ENCODE measurements around the gene TRIM73.
"Not testable (repeated sequence)": the region's sequence is repeated elsewhere in the genome, so short reads cannot be mapped to it uniquely, and the experiment has no call there.

The TRIM73 gene

GRCh38 chr7:75410823-75411173 is 15.4 kb downstream of the TRIM73 start:
- CTCF ChIA-PET; POLR2A ChIA-PET (ENCODE audit: low non-redundant PET): not testable (repeated sequence)

DNA sequence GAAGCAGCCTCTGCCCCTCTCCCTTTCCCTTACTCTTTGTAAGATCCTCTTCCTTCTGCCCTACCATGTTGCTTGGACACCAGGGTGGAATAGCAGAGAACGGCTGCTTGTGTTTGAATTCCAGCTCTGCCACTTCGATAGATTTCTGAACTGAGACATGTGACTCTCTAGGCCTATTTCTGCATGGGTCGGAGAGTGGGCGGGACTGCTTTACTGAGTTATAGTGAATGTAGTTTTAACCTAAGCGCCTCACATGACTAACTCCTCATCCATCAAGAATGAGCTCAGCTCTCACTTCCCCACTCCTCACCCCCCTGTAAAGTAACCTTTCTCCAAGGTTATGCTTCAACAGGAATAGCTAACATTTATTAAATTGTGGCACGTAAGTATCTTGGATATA is 18.8 kb downstream of the TRIM73 start:
- H3K27ac ChIP-seq; POLR2A ChIA-PET (ENCODE audit: low non-redundant PET); DNase-seq (ENCODE audit: low spot score); CTCF ChIA-PET: not testable (repeated sequence)

More at GRCh38 chr7:75410823-75411173, 15.4 kb downstream of the TRIM73 start:
- H3K27ac ChIP-seq; DNase-seq (ENCODE audit: low spot score): not testable (repeated sequence)

DNA sequence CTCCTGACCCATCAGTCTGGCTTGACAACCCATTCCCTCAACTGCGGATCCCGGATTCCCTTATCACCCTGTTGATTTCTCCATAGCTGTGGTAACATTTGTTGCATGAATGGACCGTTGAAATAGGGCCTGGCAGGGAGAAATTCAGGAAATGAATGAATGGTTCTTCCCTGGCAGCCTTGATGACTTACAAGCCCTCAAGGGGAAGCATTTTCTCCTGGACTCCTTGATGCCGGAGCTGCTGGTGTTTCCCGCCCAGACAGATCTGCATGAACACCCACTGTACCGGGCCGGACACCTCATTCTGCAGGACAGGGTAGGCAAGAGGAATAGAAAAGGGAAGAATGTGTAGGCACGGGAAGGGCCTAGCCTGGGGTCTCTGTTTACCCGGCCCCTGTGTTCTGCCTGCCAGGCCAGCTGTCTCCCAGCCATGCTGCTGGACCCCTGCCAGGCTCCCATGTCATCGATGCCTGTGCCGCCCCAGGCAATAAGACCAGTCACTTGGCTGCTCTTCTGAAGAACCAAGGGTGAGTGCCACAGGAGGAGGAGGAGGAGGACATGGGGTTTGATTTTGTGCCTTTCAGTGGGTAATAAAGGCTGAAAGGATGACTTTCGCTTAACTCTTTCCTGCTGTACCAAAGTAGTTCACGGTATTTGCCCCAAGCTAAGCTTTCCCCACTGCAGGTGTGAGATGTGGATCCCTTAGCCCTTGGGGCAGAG is 19.4 kb downstream of the TRIM73 start:
- peak overlapping the region; percentile 28; the same call in 1 of the 2 replicates for H3K27ac ChIP-seq
- POLR2A ChIA-PET (ENCODE audit: low non-redundant PET); DNase-seq (ENCODE audit: low spot score): not testable (repeated sequence)
- CTCF ChIA-PET, result interaction anchor here (0.6 kb wide), 1 partner anchor 910 kb away, joined by 4 read pairs; no protein-coding TSS in a partner anchor

GRCh38 chr7:75415428-75415817 is 20.0 kb downstream of the TRIM73 start:
- DNase-seq (ENCODE audit: low spot score); H3K27ac ChIP-seq; POLR2A ChIA-PET (ENCODE audit: low non-redundant PET): not testable (repeated sequence)
- CTCF ChIA-PET, result interaction anchor here (0.6 kb wide), 1 partner anchor 911 kb away, joined by 4 read pairs; no protein-coding TSS in a partner anchor

DNA sequence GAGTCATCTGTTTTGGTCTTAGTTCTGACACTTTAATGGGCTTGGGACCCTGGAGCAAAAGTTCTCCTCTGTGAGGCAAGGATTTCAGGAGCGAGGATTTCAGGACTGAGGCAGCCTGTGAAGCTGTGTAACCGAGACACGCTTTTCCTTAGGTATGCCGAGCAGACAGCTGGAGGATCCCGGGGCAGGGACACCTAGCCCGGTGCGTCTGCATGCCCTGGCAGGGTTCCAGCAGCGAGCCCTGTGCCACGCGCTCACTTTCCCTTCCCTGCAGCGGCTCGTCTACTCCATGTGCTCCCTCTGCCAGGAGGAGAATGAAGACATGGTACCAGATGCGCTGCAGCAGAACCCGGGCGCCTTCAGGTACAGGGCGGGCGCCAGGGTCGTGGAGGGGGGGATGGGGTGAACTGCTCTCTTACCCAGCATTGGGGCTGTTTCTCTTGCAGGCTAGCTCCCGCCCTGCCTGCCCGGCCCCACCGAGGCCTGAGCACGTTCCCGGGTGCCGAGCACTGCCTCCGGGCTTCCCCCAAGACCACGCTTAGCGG is 20.5 kb downstream of the TRIM73 start:
- CTCF ChIA-PET; POLR2A ChIA-PET (ENCODE audit: low non-redundant PET); DNase-seq (ENCODE audit: low spot score); H3K27ac ChIP-seq: not testable (repeated sequence)

DNA sequence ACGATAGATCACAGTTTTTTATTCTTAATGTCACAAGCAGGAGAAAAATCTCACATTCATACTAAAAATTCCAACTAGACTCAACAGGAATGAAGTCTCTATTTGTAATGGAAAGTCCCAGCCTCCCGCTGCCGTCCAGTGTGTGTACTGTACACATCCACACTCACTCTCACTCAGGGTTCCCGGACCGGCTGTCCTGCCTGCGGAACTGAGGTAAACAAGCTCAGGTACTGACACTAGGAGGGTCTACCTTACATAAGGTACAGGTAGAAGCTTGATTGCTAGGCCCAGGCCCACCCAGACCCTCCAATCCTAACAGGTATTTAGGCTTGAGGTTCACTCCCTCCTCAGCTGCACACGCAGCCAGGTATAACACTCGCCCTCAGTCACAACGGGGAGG is 21.4 kb downstream of the TRIM73 start:
- DNase-seq (ENCODE audit: low spot score); H3K27ac ChIP-seq; CTCF ChIA-PET; POLR2A ChIA-PET (ENCODE audit: low non-redundant PET): not testable (repeated sequence)

GRCh38 chr7:75418292-75418858 is 22.9 kb downstream of the TRIM73 start:
- DNase-seq (ENCODE audit: low spot score); CTCF ChIA-PET; POLR2A ChIA-PET (ENCODE audit: low non-redundant PET); H3K27ac ChIP-seq: not testable (repeated sequence)

- CTCF ChIA-PET; POLR2A ChIA-PET (ENCODE audit: low non-redundant PET); DNase-seq (ENCODE audit: low spot score): not testable (repeated sequence)
- H3K27ac ChIP-seq, result peak overlapping the region; percentile 16; the same call in 1 of the 2 replicates
Observed at GRCh38 chr7:75419210-75419609, 23.8 kb downstream of the TRIM73 start.

DNA sequence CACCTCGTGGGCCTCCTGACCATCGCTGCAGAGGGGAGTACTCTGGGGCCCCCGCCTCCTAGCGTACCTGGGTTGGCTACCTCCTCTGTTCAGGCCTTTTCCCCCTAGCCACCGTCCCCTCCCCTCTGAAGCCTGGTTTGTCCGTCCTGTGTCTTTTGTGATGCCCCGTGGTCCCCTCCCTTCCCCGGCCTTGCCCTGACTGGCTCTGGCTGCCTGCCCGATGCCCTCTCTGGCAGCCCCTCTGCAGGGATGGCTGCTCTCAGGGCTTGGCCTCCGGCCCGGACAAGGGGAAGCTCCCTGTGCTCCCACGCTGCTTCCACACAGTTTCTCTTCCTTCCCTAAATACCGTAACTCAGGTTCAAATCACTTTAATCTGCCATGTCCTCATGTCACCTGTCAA is 24.3 kb downstream of the TRIM73 start:
- POLR2A ChIA-PET (ENCODE audit: low non-redundant PET); H3K27ac ChIP-seq; CTCF ChIA-PET; DNase-seq (ENCODE audit: low spot score): not testable (repeated sequence)

GRCh38 chr7:75420152-75420551 is 24.7 kb downstream of the TRIM73 start:
- DNase-seq (ENCODE audit: low spot score); H3K27ac ChIP-seq; CTCF ChIA-PET; POLR2A ChIA-PET (ENCODE audit: low non-redundant PET): not testable (repeated sequence)

- CTCF ChIA-PET; H3K27ac ChIP-seq; POLR2A ChIA-PET (ENCODE audit: low non-redundant PET); DNase-seq (ENCODE audit: low spot score): not testable (repeated sequence)
Observed at GRCh38 chr7:75421798-75422710, 26.6 kb downstream of the TRIM73 start.

DNA sequence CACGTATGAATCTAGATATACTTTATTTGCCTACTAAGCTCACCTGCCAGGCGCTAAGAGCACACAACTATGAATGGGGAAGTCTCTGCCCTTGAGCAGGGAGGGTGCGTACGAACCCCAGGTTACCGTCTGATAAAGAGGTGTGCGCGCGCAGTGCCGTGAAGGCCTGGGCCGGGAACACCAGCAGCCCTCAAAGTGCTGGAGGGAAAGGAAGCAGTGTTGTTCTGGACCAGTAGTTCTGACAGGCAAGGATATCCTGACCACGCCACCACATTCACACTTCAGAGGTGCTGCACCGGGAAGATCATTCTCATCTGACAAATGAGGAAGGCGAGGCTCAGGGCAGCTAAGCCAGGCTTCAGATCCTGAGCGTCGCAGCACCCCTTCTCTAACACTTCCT is 28.1 kb downstream of the TRIM73 start:
- H3K27ac ChIP-seq; POLR2A ChIA-PET (ENCODE audit: low non-redundant PET); DNase-seq (ENCODE audit: low spot score); CTCF ChIA-PET: not testable (repeated sequence)

- POLR2A ChIA-PET (ENCODE audit: low non-redundant PET); H3K27ac ChIP-seq; DNase-seq (ENCODE audit: low spot score): not testable (repeated sequence)
- CTCF ChIA-PET, result interaction anchor here (0.8 kb wide), 1 partner anchor 586 kb away, joined by 3 read pairs; no protein-coding TSS in a partner anchor
Observed at GRCh38 chr7:75439000-75439399, 43.6 kb downstream of the TRIM73 start.

GRCh38 chr7:75442101-75442464 is 46.7 kb downstream of the TRIM73 start:
- POLR2A ChIA-PET (ENCODE audit: low non-redundant PET); CTCF ChIA-PET: not testable (repeated sequence)

GRCh38 chr7:75442465-75443111 is 47.2 kb downstream of the TRIM73 start:
- DNase-seq (ENCODE audit: low spot score); CTCF ChIA-PET; POLR2A ChIA-PET (ENCODE audit: low non-redundant PET): not testable (repeated sequence)
- H3K27ac ChIP-seq, result peak overlapping the region; percentile 84

More at GRCh38 chr7:75442101-75442464, 46.7 kb downstream of the TRIM73 start:
- peak overlapping the region; percentile 84 for H3K27ac ChIP-seq
- DNase-seq (ENCODE audit: low spot score), result not testable (repeated sequence)

GRCh38 chr7:75449946-75450345 is 54.5 kb downstream of the TRIM73 start:
- H3K27ac ChIP-seq; CTCF ChIA-PET; POLR2A ChIA-PET (ENCODE audit: low non-redundant PET); DNase-seq (ENCODE audit: low spot score): not testable (repeated sequence)

Data from RWPE1 (cell line).